ENCODE results near the gene NEGR1. TPM values are rescaled to one million over a fixed set of nuclear protein-coding genes. Genes with fewer than 3 reads are reported as not detected.

Gene NEGR1
- total and polyA plus RNA-seq, 2 experiments from 2014 or later, result 0.57 to 0.94 TPM

DNA sequence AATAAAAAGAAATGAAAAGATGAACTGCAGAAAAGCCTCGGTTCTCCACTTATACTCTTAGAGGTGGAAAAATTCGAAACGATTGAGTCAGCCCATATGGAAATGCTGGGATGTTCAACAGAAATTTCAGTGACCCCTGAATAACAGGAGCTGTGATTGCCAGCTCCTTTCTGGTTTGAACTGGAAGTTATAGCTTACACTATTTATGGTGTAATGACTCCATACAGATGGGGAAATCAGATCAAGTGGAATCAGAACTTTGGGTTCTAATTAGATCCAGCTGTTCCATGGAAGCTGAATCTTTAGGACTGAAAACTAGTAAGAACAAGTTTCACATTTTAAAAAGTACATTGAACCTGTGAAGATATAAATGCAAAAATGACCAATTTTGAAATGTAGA lies 632.2 kb downstream of the NEGR1 start:
- no peak overlapping the region for H2AFZ ChIP-seq
- H3K36me3 ChIP-seq (ENCODE audit: insufficient read depth), result no peaks in the 10 kb centered on the region
- no peaks in the 10 kb centered on the region for H3K79me2 ChIP-seq (replicated peaks; ENCODE audit: insufficient read depth)
- Mint-ChIP-seq H3K9me3 (no peaks in the 10 kb centered on the region; the same call in 2 of the 3 replicates), H3K4me1 (no peaks in the 10 kb centered on the region), H3K27ac (no peak overlapping the region; the same call in 1 of the 2 replicates), H3K4me3 (no peak overlapping the region), H3K27me3 (ENCODE audit: insufficient read depth, low read depth, poor library complexity) (no peaks in the 10 kb centered on the region), H3K36me3 (ENCODE audit: low read depth) (no peaks in the 10 kb centered on the region)
- no peak overlapping the region for H3K27ac ChIP-seq (ENCODE audit: low read depth)
- no peak for ATAC-seq
- H3K4me1 ChIP-seq (ENCODE audit: insufficient read depth), result no peaks in the 10 kb centered on the region
- no peaks in the 10 kb centered on the region for H3F3A ChIP-seq (replicated peaks; ENCODE audit: low read depth)
- no peaks in the 10 kb centered on the region for H4K20me1 ChIP-seq (replicated peaks; ENCODE audit: insufficient read depth)
- no peaks in the 10 kb centered on the region for H3K27me3 ChIP-seq (ENCODE audit: insufficient read depth)
- H3K4me2 ChIP-seq, result no peak overlapping the region
- no peak for DNase-seq (ENCODE audit: low spot score)
- TF ChIP-seq, protein P1, sequence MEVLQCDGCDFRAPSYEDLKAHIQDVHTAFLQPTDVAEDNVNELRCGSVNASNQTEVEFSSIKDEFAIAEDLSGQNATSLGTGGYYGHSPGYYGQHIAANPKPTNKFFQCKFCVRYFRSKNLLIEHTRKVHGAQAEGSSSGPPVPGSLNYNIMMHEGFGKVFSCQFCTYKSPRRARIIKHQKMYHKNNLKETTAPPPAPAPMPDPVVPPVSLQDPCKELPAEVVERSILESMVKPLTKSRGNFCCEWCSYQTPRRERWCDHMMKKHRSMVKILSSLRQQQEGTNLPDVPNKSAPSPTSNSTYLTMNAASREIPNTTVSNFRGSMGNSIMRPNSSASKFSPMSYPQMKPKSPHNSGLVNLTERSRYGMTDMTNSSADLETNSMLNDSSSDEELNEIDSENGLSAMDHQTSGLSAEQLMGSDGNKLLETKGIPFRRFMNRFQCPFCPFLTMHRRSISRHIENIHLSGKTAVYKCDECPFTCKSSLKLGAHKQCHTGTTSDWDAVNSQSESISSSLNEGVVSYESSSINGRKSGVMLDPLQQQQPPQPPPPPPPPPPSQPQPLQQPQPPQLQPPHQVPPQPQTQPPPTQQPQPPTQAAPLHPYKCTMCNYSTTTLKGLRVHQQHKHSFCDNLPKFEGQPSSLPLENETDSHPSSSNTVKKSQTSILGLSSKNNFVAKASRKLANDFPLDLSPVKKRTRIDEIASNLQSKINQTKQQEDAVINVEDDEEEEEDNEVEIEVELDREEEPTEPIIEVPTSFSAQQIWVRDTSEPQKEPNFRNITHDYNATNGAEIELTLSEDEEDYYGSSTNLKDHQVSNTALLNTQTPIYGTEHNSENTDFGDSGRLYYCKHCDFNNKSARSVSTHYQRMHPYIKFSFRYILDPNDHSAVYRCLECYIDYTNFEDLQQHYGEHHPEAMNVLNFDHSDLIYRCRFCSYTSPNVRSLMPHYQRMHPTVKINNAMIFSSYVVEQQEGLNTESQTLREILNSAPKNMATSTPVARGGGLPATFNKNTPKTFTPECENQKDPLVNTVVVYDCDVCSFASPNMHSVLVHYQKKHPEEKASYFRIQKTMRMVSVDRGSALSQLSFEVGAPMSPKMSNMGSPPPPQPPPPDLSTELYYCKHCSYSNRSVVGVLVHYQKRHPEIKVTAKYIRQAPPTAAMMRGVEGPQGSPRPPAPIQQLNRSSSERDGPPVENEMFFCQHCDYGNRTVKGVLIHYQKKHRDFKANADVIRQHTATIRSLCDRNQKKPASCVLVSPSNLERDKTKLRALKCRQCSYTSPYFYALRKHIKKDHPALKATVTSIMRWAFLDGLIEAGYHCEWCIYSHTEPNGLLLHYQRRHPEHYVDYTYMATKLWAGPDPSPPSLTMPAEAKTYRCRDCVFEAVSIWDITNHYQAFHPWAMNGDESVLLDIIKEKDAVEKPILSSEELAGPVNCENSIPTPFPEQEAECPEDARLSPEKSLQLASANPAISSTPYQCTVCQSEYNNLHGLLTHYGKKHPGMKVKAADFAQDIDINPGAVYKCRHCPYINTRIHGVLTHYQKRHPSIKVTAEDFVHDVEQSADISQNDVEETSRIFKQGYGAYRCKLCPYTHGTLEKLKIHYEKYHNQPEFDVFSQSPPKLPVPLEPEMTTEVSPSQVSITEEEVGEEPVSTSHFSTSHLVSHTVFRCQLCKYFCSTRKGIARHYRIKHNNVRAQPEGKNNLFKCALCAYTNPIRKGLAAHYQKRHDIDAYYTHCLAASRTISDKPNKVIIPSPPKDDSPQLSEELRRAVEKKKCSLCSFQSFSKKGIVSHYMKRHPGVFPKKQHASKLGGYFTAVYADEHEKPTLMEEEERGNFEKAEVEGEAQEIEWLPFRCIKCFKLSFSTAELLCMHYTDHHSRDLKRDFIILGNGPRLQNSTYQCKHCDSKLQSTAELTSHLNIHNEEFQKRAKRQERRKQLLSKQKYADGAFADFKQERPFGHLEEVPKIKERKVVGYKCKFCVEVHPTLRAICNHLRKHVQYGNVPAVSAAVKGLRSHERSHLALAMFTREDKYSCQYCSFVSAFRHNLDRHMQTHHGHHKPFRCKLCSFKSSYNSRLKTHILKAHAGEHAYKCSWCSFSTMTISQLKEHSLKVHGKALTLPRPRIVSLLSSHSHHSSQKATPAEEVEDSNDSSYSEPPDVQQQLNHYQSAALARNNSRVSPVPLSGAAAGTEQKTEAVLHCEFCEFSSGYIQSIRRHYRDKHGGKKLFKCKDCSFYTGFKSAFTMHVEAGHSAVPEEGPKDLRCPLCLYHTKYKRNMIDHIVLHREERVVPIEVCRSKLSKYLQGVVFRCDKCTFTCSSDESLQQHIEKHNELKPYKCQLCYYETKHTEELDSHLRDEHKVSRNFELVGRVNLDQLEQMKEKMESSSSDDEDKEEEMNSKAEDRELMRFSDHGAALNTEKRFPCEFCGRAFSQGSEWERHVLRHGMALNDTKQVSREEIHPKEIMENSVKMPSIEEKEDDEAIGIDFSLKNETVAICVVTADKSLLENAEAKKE (CRISPR knock-in tag; IDR thresholded peaks at IDR 0.05), result no peak
- TF ChIP-seq JUNB (IDR thresholded peaks at IDR 0.05; ENCODE audit: unreplicated experiment), result no peak
- TF ChIP-seq, protein P2, sequence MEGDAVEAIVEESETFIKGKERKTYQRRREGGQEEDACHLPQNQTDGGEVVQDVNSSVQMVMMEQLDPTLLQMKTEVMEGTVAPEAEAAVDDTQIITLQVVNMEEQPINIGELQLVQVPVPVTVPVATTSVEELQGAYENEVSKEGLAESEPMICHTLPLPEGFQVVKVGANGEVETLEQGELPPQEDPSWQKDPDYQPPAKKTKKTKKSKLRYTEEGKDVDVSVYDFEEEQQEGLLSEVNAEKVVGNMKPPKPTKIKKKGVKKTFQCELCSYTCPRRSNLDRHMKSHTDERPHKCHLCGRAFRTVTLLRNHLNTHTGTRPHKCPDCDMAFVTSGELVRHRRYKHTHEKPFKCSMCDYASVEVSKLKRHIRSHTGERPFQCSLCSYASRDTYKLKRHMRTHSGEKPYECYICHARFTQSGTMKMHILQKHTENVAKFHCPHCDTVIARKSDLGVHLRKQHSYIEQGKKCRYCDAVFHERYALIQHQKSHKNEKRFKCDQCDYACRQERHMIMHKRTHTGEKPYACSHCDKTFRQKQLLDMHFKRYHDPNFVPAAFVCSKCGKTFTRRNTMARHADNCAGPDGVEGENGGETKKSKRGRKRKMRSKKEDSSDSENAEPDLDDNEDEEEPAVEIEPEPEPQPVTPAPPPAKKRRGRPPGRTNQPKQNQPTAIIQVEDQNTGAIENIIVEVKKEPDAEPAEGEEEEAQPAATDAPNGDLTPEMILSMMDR (conservative IDR thresholded peaks at IDR 0.05; ENCODE audit: low read depth in 2 of 2), result no peak
- TF ChIP-seq, protein P3, sequence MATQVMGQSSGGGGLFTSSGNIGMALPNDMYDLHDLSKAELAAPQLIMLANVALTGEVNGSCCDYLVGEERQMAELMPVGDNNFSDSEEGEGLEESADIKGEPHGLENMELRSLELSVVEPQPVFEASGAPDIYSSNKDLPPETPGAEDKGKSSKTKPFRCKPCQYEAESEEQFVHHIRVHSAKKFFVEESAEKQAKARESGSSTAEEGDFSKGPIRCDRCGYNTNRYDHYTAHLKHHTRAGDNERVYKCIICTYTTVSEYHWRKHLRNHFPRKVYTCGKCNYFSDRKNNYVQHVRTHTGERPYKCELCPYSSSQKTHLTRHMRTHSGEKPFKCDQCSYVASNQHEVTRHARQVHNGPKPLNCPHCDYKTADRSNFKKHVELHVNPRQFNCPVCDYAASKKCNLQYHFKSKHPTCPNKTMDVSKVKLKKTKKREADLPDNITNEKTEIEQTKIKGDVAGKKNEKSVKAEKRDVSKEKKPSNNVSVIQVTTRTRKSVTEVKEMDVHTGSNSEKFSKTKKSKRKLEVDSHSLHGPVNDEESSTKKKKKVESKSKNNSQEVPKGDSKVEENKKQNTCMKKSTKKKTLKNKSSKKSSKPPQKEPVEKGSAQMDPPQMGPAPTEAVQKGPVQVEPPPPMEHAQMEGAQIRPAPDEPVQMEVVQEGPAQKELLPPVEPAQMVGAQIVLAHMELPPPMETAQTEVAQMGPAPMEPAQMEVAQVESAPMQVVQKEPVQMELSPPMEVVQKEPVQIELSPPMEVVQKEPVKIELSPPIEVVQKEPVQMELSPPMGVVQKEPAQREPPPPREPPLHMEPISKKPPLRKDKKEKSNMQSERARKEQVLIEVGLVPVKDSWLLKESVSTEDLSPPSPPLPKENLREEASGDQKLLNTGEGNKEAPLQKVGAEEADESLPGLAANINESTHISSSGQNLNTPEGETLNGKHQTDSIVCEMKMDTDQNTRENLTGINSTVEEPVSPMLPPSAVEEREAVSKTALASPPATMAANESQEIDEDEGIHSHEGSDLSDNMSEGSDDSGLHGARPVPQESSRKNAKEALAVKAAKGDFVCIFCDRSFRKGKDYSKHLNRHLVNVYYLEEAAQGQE (IDR thresholded peaks at IDR 0.05; ENCODE audit: unreplicated experiment), result no peak
- no peak for TF ChIP-seq CREB1 (CRISPR knock-in tag; IDR thresholded peaks at IDR 0.05; ENCODE audit: low read depth)
- no peak for TF ChIP-seq STAT1 (IDR thresholded peaks at IDR 0.05; ENCODE audit: unreplicated experiment)
- TF ChIP-seq NANOG (IDR thresholded peaks at IDR 0.05; ENCODE audit: borderline replicate concordance), result no peak
- TF ChIP-seq, protein P4, sequence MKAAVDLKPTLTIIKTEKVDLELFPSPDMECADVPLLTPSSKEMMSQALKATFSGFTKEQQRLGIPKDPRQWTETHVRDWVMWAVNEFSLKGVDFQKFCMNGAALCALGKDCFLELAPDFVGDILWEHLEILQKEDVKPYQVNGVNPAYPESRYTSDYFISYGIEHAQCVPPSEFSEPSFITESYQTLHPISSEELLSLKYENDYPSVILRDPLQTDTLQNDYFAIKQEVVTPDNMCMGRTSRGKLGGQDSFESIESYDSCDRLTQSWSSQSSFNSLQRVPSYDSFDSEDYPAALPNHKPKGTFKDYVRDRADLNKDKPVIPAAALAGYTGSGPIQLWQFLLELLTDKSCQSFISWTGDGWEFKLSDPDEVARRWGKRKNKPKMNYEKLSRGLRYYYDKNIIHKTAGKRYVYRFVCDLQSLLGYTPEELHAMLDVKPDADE (IDR thresholded peaks at IDR 0.05), result no peak
- TF ChIP-seq ZNF331 (CRISPR knock-in tag; IDR thresholded peaks at IDR 0.05; ENCODE audit: low read depth), result no peak
- no peak for TF ChIP-seq ZNF114 (CRISPR knock-in tag; IDR thresholded peaks at IDR 0.05)
- TF ChIP-seq EZH2 (IDR thresholded peaks at IDR 0.05; ENCODE audit: low read depth, unreplicated experiment), result no peak
- no peak for TF ChIP-seq EZH2phosphoT487 (IDR thresholded peaks at IDR 0.05; ENCODE audit: unreplicated experiment)
- H3K9me2 ChIP-seq (ENCODE audit: insufficient read depth), result no peaks in the 10 kb centered on the region
- H3K4me3 ChIP-seq, result no peak overlapping the region

Measured in GM23338 (cell line).